Peyer's patch (tissue), 4 donors: ENCODE data around the gene SORCS3. TPM values are rescaled to one million over a fixed set of nuclear protein-coding genes. Genes with fewer than 3 reads are reported as not detected.

Source experiments
- DNase-seq, 3 donors: peaks; one replicate each; pipeline ENCODE4 v3.0.0-alpha.2; 2017 to 2019
- H3K27ac ChIP-seq, 4 donors: fragments of 200-600 bp; sonication (generic); one replicate each; pipeline ENCODE4 v1.5.1; 2016 to 2019
- H3K27me3 ChIP-seq, 2 donors: fragments of 200-600 bp; sonication (generic); one replicate each; pipeline ENCODE4 v1.5.1; 2019
- H3K36me3 ChIP-seq, 3 donors: fragments of 200-600 bp; sonication (generic); one replicate each; pipeline ENCODE4 v1.5.1; 2016 to 2019
- H3K4me1 ChIP-seq, 4 donors: fragments of 200-600 bp; sonication (generic); one replicate each; pipeline ENCODE4 v1.5.1; 2016 to 2019
- H3K4me3 ChIP-seq, 4 donors: fragments of 200-600 bp; sonication (generic); 1 replicate in 3 of 4; 2 replicates in 1 of 4; pipeline ENCODE4 v1.5.1; 2016 to 2019; ENCODE audit warnings: mild to moderate bottlenecking in 1 of 4
- H3K9me3 ChIP-seq, 4 donors: fragments of 200-600 bp; sonication (generic); one replicate each; pipeline ENCODE4 v1.5.1; 2016 to 2019; ENCODE audit warnings: mild to moderate bottlenecking in 1 of 4
- CTCF ChIP-seq, 6 experiments: fragments of 450-650 bp in 4 of 6; fragments of 200-600 bp in 2 of 6; sonication (generic) in 1 of 6; IDR thresholded peaks; one replicate each; pipeline ENCODE4 v1.5.1; 2017 to 2019; ENCODE audit warnings: antibody characterized with exemption in 6 of 6, mild to moderate bottlenecking in 3 of 6, moderate library complexity in 1 of 6
- POLR2A ChIP-seq, 2 donors: fragments of 450-650 bp; IDR thresholded peaks; one replicate each; pipeline ENCODE4 v1.5.1; 2017; ENCODE audit warnings: antibody characterized with exemption in 2 of 2, mild to moderate bottlenecking in 2 of 2, moderate library complexity in 2 of 2
- total RNA-seq, 4 donors: library from RNA; depleted of rRNA; stranded (reverse); fragments of >200 nt; gene quantifications; one replicate each; pipeline ENCODE4 v1.1.0, GENCODE V29; 2016

The SORCS3 gene
- total RNA-seq, 4 donors from 2014 or later = 0.27 to 0.66 TPM; not detected in 2

DNA sequence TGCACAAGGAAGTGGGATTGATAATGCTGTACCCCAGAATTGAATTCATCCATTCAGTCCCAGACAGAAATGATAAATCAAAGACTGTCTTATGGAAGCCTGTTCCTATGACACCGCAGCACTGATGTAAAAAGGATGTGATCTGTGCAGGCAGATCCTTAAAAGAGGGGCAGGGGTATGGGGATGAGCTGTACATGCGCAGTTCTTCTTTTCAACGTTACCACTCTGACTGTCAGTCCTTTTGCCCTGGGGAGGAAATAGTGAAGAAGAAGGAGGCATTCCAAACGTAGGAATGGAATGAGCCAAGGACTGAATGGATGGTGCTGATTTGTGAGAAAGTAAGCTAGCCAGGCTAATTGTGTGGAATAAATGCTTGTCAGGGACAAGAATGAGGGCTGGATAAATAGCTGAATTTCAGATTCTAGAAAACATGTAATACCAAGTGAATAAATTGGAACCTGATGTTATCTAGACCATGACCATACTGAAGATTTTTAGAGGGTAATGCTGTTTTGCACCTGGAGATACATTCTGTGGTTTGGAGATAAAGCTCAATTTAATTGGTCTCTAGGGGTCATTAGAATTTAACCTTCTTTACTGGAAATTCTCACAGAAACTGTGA is 509.3 kb downstream of the SORCS3 start:
- H3K9me3 ChIP-seq = no peaks in the 10 kb centered on the region
- no peak for DNase-seq
- no peak overlapping the region for H3K4me3 ChIP-seq
- TF ChIP-seq POLR2A (IDR thresholded peaks at IDR 0.05) = no peak
- TF ChIP-seq CTCF (IDR thresholded peaks at IDR 0.05) = no peak
- H3K27me3 ChIP-seq = no peaks in the 10 kb centered on the region
- H3K4me1 ChIP-seq = no peaks in the 10 kb centered on the region
- no peak overlapping the region for H3K27ac ChIP-seq
- no peaks in the 10 kb centered on the region for H3K36me3 ChIP-seq

- Histone ChIP-seq H3K4me3 (no peak overlapping the region), H3K27me3 (no peaks in the 10 kb centered on the region), H3K4me1 (peaks cover 0 to 3% (median 0%) of the 10 kb centered on the region in 4 donors), H3K9me3 (no peaks in the 10 kb centered on the region), H3K27ac (no peak overlapping the region), H3K36me3 (no peaks in the 10 kb centered on the region)
- no peak for DNase-seq
- TF ChIP-seq POLR2A (IDR thresholded peaks at IDR 0.05) = no peak
- no peak for TF ChIP-seq CTCF (IDR thresholded peaks at IDR 0.05)
Measured at GRCh38 chr10:105154736-105155135, 513.6 kb downstream of the SORCS3 start.

- DNase-seq = no peak
- Histone ChIP-seq H3K9me3 (no peaks in the 10 kb centered on the region), H3K27ac (no peak overlapping the region), H3K27me3 (no peaks in the 10 kb centered on the region), H3K36me3 (no peaks in the 10 kb centered on the region), H3K4me1 (peaks cover 0 to 3% (median 0%) of the 10 kb centered on the region in 4 donors), H3K4me3 (no peak overlapping the region)
- TF ChIP-seq POLR2A (IDR thresholded peaks at IDR 0.05) = no peak
- no peak for TF ChIP-seq CTCF (IDR thresholded peaks at IDR 0.05)
Measured at GRCh38 chr10:105159268-105159667, 518.2 kb downstream of the SORCS3 start.

- peaks cover 0 to 3% (median 0%) of the 10 kb centered on the region in 4 donors for H3K4me1 ChIP-seq
- no peaks in the 10 kb centered on the region for H3K9me3 ChIP-seq
- H3K4me3 ChIP-seq = no peak overlapping the region
- DNase-seq = no peak
- no peaks in the 10 kb centered on the region for H3K36me3 ChIP-seq
- TF ChIP-seq CTCF (IDR thresholded peaks at IDR 0.05) (no peak), POLR2A (IDR thresholded peaks at IDR 0.05) (no peak)
- no peaks in the 10 kb centered on the region for H3K27me3 ChIP-seq
- H3K27ac ChIP-seq = no peak overlapping the region
Measured at GRCh38 chr10:105161149-105161548, 520.1 kb downstream of the SORCS3 start.

- DNase-seq = no peak
- Histone ChIP-seq H3K27me3 (no peaks in the 10 kb centered on the region), H3K36me3 (no peaks in the 10 kb centered on the region), H3K4me1 (peaks cover 0 to under 1% (median 0%) of the 10 kb centered on the region in 4 donors), H3K9me3 (no peaks in the 10 kb centered on the region), H3K27ac (no peak overlapping the region), H3K4me3 (no peak overlapping the region)
- TF ChIP-seq POLR2A (IDR thresholded peaks at IDR 0.05) = no peak
- TF ChIP-seq CTCF (IDR thresholded peaks at IDR 0.05) = no peak
Measured at GRCh38 chr10:105161767-105162166, 520.7 kb downstream of the SORCS3 start.

DNA sequence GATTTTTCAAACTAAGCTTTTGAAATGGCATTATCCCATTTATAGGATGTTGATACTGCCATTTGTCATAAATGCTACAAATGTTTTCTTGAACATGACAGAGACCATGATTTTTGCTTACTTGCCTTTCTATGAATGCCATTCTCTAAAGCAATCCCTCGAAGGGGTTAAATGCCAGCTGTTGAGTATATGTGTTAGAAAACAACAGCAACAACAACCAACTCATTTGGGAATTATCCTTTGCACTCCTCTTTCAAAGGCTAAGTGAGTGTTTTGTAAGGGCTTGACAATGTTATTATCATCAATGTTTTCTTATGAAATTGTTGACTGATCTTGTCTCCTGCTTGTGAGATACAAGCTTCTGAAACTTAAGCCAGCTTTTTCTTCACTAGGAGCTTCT is 529.4 kb downstream of the SORCS3 start:
- no peak overlapping the region for H3K27ac ChIP-seq

More for the DNA sequence above, 529.4 kb downstream of the SORCS3 start:
- Histone ChIP-seq H3K4me3 (no peak overlapping the region), H3K4me1 (no peaks in the 10 kb centered on the region), H3K9me3 (no peaks in the 10 kb centered on the region), H3K36me3 (no peaks in the 10 kb centered on the region), H3K27me3 (no peaks in the 10 kb centered on the region)
- DNase-seq = no peak
- TF ChIP-seq CTCF (IDR thresholded peaks at IDR 0.05) (no peak), POLR2A (IDR thresholded peaks at IDR 0.05) (no peak)
